GM04503 (cell line): ENCODE measurements around the gene OBSCN.

ENCODE experiments used
- DNase-seq: peaks from one replicate; pipeline ENCODE4 v3.0.0-alpha.2; 2012; ENCODE audit warnings: low read depth

Gene OBSCN

GRCh38 chr1:228420968-228421826, 213.4 kb downstream of the OBSCN start:
- DNase-seq: no peak

GRCh38 chr1:228423404-228424053, 215.7 kb downstream of the OBSCN start:
- DNase-seq: no peak

- no peak for DNase-seq
Observed at GRCh38 chr1:228424685-228425660, 217.1 kb downstream of the OBSCN start.

- no peak for DNase-seq
Observed at GRCh38 chr1:228426518-228427175, 218.8 kb downstream of the OBSCN start.

GRCh38 chr1:228428412-228428811, 220.6 kb downstream of the OBSCN start:
- no peak for DNase-seq
